ENCODE results near the gene ZNF74.

ZNF74 gene

DNA sequence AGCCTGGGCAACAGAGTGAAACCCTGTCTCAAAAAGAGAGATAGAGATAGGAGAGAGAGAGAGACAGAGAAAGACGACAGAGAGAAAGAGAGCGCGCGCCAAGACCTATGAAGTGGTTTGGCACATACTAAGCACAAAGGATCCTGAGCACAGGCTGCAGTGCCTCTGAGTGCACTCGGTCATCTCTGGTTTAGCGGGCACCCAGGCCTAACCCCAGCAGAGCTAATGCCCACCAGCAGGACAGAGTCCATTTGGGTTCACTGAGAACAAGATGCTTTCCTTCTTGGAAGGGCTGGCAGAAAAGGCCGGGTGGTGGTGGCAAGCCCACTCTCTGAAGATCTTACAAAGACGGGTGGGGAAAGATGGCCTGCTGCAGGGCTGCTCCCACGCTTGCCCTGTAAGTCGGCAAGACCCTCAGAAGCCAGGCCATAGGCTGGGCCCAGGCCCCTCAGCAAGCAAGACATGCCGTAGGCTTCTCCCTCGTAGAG is 40.4 kb downstream of the ZNF74 start:
- no peak for DNase-seq

DNA sequence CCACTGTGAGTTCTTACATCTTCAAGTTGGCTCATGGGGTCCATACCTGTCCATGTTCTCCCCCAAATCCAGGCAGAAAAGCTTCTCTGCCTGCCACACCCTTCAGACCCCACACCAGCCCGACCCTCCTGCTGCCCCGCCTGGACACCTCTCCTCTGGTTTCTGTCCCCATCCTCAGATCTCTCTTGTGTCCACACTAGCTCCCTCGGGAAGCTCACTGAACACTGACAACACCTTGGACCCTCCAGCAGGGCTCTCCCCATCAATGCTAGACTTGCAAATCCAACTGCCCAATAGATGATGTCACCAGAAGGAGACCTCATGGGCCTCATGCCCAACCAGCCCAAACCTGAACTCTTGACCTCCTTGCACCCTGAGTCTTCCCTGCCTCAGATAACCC is 40.8 kb downstream of the ZNF74 start:
- DNase-seq = no peak

DNA sequence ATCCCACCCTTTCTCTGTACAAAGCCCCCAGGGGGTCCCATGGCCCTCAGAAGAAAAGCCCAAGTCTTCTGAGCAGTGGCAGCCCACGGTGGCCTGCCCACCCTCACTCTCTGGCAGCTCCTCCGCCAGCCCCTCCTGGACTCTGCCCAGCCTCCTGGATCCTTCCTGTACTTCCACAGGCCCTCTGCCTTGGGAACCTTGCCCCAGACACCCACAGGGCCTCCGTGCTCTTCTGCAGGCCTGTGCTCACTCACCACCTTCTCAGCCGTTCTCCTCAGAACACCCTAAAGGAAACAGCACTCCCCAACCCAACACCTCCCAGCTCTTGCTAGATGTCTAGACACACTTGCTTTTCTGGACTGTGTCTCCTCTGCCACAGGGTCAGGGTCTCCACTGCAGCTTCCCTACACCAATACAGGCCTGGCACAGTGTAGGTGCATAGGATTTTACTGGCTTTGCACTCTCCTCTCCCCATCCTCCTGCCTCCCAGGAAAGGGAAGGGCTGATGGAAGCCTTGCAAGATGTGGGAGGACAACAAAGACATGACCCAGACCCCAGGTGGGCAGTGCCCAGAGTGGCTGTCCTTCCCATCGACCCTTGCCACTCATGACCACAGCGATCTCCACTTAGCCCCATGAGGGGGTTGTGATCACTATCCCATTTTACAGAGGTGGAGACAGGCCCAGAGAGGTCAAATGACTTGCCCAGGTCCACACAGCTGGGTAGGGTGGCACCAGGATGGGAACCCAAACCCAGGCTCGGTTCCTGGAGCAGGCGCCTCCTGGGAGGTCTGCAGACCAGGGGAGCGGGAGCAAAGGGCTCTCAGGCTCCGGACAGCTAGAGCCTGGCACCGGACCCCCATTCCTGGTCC is 41.7 kb downstream of the ZNF74 start:
- no peak for DNase-seq

DNA sequence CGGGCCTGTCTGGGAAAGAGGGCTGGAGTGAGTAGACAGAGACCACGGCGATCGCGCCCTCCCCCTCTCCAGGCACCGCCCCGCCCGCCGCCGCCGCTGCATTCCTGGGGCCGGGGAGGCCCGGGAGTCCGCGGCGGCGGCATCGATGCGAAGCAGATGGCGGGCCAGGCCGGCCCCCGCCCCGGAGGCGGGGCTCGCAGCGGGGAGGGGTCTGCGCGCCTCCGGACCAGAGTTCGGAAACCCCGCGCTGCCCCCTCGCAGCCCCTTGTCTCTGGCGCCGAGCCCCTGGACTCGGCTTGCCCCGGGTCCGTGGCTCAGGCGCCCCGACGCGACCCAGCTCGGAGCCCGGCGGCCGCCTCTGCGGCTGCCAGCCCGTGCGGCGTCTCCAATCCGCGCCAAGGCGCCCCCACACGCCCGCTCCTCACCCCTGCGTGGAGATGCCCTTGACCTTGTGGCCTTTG is 42.4 kb downstream of the ZNF74 start:
- DNase-seq = peak; percentile 73

DNA sequence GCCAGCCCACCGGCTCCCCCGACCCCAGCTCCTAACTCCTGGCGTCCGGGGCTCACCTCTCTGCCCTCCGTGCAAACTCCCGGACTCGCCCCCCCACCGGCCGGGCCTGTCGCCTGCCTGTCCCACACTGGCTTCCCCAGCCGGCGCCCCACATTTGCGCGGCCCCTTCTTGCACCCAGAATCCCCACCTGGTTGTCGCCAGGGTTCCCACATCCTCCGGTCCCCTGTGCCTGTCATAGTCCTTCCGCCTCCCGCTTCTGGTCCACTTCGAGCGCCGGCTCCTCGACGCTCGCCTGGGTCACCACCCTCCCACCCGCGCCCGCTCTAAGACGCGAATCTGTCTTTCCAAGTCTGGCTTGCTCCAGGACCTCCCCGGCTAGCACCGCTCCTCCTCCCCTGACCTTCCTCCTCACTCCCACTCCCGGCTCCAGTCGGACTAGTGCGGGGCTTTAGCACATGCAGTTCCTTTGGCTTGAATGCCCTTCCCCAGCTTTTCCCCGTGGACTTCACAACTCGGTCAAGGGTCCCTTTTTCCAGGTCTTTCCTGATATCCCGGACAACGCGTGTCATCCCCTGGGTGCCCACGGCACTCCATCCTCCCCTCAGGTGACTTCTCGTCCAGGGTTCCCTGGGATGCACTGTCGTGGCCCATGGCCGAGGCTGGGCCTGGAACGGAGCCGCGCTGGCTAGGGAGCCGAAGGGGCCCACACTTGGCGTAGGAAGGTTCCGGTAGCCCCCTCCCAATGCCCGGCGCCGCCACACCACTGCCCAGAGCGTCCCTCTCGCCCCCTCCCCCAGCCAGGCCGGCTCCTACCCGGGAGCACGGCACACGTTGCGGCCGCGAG is 43.0 kb downstream of the ZNF74 start:
- no peak for DNase-seq

DNA sequence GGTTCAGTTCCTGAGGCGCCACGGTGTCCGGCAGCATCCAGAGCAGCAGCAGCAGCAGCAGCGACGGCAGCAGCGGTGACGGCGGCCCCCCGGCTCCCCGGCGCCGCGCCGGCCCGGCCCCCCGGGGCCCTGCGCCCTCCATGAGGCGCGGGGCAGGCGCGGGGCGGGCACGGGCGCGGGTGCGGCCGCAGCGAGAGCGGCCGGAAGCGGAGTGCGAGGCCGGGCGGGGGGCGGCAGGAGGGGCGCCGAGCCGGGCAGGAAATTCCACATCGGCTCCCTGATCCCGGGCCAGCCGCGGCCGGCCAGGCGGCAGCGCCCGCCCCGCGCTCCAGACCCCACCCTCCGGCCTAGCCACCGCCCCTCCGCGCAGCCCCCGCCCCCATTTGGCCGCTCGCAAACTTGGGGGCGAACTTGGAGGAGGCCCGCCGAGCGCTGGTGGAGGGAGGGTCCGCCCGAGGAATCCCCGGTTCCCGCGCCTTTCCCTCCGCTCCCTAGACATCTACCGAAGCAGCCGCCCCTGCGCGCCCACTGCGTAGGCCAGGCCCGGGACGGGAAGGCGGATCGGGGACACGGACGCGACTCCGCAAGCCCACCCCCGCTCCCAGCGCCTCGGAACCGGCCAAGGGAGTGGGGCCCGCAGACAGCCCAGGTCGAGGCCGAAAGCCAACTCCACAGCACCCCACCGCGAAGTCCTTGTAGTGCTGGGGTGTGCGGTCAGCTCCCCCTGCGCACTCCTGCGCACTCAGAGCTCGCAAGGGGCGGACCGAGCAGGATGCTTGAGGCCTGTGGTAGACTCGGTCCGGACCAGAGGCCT is 43.9 kb downstream of the ZNF74 start, which contains the start of gene SCARF2:
Gene SCARF2 (minus strand): TSS at position 213 of the 814 bp plus-strand sequence. CDS start 71 bp downstream, at position 142.
- DNase-seq = peak; percentile 81

DNA sequence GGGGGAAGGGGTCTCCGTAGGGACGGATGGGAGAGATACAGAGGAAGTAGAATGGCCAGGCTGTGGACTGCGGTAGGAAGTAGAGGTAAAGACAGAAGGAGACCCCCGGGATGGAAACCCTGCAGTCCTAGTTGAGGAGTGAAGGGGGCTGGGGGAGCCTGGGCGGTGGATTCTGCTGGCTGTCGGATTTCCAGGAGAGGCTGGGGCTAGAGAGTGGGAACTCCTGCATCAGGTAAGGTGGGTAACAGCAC is 44.4 kb downstream of the ZNF74 start:
- DNase-seq = no peak

DNA sequence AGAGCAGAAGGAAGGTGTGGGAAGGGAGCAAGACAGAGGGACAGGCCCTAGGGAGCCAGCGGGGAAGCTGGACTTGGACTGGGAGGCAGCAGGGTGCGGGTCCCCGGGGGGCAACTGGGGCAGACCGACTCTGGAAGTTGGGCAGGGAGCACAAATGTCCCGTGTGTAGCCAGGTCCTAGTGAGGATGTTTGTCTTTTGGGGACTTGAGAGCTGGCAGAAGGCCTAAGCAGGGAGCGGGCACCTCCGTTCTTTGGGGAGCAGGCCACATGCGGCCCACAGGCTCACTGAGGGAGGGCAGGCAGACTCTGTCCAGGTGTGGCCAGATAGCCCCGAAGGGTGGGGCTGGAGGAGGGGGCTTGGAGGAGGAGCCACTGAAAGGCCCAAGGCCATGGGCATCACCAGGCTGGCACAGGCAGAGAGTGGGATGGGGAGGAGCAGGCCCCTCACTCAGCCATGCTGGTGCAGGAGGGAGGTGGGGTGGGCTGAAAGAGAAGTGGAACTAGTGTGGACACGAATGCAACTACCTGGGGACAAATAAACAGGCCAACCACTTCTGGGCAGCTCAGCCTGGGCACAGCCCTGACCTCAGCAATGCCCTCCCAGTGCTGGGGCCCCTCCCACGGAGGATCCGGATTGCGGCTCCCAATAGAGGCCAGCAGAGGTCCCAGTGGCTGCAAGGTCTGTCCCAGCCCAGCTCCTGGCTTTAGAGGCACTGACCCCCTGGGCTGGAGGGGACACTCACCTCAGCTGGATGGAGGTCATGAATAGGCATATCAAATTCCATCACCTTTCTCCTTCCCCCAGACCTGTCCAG is 44.9 kb downstream of the ZNF74 start:
- DNase-seq = peak; percentile 78

DNA sequence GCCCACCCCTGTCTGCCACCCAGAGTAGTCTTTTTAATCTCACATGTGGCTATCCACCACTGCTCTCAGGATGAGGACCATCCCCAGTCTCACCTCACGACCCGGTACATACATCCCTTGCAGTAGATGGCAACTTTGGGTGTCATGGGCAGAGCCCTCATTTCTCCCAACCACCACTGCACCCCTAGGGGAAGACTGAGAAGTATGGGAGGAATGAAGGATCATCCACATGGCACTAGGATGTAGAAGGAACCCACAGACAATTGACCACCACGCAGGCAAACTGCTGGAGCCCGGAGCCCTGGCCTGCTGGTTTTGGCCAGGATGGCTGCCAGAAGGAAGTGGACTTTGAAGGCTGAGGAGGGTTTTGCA is 45.6 kb downstream of the ZNF74 start:
- DNase-seq = peak; percentile 50

DNA sequence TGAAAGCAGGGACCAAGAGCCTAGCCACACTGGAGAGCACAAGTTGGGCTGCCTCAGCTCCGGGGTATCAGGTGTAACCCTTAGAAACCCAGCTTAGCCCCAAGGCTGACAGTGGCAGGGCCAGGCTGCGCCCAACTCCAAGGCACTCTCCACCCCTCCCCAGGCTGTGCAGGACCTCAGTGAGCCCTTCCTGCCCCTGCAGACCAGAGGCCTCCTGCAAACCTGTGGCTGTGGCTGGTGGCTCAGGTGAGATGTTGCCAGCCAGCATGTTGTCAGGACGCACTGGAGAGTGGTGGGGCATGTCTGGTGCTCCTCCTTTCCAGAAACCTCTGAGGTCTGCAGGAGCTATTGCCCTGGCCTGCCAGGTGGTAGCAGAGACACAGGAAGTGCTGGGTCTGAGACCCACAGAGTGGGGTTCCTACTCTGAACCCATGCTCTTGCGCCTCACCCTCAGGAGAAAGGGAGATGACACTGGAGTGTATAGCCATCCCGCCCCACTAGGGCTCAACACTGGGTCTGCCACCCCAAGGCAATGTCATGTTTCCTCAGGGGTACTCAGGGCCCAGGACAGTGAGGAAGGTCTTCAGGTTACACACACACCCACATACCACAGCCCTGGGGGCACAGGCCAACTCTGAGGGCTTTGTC is 46.1 kb downstream of the ZNF74 start:
- peak; percentile 45 for DNase-seq

DNA sequence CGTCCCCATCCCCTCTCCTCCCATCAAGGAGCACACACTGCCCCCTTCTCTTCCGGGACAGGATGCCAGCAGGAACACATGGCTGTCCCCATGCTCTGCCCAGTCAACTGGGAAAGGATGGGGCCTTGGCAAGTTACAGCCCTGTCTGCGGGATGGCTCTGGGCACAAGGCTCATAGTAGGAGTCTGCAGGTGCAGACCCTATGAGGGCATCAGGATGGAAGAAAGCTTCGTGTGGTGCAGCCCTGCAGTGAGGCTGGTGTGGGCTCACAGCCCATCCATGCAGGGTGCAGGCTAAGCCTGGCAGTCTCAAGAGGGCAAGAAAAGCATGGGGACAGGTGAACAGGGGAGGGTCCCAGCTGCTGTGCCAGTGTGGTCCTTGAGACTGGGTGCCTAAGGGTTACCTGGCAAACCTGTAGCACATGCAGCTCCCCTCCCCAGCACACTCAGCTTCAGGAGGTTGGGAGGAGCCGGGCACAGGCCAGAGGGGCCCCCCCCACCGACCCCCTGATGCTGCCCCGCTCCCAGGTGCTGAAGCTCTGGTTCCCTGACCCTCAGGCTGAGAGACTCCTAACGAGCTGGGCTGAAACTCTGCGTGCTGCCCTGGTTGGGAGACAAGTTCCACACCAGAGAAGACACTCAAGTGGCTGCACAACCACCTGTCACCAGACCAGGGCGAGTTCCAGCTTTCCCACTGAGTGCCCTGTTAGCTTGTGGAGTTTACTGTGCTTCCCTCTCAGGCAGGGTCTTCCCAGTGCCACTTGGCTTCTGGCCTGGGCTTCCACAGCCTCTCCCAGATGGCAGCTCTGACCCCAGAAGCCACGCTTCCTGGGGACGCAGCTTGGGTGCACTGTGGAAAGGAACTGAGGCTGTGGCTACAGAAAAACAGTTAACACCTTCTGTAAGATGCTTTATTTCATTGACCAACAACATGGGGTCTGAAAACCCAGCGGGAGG is 47.0 kb downstream of the ZNF74 start:
- peak; percentile 30 for DNase-seq

DNA sequence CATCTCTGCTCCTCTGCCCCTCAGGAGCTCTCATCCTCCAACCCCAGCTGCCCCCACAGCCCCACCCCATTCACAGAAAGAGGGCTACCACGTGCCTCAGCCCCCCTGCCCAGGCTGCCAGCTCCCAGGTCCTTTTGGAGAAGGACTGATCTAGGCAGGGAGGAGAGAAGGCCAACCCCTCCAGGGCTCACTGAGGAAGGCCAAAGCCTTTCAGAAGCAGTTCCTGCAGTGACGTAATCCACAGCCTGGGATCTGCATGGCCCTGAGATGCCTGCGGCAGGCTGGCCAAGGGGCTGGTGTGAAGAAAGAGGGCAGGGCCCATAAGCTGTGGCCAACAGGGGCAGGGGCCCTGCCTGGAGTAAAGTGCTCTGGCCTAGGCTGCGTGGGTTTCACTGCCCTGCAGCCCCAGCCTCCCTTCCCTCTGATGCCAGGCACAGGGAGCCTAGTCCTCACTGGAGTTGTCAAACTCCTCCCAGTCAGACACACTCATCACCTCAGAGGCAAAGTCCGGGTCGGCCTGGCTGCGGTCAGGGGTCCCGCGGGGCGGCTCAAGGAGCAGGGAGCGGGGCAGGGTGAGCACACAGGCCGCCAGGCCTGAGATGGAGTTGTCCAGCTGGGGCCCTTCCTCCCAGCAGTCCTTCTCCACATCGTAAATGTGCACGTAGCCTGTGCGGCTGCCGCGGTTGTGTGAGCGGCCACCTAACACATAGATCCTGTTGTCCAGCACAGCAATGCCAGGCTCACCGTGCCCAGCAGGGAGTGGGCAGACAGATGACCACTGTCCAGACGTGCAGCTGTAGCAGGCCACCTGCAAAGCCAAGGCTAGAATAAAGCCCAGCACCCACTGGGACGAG is 47.9 kb downstream of the ZNF74 start:
- no peak for DNase-seq

DNA sequence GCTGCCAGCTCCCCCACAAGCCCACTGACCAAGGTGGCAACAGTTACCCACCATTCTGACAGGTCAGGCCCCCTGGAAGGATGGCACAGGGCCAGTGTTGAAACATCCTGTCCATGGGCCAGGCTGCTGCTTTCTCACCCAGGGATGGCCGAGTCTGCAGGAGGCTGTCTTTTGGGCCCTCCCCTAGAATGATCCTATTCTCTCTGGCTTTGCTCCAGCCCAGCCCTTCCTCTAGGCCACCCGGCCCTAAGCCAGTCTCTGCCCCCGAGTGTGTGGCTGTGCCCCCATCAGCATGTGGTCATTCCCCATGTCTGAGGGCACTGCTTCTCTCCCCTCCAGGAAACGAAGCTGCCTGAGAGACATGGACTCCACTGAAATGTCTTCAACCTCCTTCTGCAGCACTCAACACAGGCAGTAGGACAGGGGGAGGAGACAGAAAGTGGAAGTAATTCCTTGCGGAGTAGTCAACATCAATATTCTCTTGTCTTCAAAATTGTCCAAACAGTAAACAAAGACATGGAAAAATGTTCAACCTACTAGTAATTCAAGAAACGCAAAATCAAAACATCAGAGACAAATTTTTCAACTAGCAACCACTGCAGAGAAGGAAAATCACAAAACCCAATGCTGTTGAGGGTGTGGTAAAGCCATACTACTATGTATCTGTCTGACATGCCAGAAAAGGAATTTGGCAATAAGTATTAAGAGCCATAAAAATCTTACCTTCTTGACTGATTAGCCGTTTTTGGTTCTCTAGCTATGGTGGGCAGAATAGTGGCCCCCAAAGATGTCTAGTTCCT is 48.7 kb downstream of the ZNF74 start:
- no peak for DNase-seq

DNA sequence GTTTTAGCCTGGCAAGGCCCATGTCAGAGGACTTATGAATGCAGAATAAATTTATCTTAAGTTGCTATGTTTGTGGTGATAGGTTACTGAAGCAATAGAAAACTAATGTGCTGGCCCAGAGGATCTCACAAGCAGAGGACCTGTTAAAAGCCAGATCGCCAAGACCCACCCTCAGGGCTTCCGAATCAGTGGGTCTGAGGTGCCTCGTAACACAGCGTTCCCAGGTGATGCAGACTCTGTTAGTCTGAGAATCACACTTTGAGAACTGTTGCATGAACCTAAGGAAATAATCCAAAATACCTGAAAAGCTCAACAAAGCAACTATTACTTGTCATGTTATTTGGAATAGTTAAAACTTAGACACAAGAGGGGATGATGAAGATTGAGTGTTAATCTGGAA is 50.4 kb downstream of the ZNF74 start:
- DNase-seq = no peak

DNA sequence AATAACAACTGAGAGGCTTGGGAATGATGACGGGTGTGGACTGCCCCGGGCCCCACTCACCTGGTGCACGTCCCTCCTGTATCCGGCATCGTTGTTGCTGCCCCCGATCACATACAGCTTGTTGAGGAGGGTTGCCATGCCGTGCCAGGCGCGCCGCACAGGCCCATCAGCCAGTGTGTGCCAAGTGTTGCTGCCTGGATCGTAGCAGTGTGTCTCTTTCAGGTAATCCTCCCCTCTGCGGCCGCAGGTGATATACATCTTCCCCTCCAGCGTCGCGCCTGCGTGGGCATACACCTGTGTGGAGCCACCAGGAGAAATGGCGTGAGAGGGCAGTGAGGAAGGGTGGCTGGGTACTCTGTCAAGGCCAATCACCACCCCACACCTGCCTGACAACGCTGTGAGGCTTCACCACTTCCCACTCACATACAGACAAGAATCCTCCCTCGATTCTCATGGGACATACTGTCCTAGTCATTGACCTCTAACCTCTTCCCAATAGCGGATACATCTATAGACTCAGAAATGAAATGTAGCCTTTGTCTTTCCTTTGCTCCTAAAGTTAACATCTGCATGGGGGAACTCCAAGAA is 52.5 kb downstream of the ZNF74 start:
- DNase-seq = no peak

DNA sequence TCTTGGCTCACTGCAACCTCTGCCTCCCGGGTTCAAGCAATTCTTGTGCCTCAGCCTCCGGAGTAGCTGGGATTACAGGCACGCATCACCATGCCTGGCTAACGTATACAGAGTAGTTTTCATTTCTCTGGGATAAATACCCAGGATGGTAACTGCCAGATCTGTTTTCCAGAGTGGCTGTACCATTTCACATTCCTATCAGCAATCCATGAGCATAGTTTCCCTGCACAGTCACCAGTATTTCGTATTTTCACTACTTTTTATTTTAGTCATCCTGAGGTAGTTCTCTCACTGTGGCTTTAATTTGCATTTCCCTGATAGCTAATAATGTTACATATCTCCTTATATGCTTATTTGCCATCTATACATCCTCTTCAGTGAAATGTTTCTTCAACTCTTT is 54.7 kb downstream of the ZNF74 start:
- no peak for DNase-seq

DNA sequence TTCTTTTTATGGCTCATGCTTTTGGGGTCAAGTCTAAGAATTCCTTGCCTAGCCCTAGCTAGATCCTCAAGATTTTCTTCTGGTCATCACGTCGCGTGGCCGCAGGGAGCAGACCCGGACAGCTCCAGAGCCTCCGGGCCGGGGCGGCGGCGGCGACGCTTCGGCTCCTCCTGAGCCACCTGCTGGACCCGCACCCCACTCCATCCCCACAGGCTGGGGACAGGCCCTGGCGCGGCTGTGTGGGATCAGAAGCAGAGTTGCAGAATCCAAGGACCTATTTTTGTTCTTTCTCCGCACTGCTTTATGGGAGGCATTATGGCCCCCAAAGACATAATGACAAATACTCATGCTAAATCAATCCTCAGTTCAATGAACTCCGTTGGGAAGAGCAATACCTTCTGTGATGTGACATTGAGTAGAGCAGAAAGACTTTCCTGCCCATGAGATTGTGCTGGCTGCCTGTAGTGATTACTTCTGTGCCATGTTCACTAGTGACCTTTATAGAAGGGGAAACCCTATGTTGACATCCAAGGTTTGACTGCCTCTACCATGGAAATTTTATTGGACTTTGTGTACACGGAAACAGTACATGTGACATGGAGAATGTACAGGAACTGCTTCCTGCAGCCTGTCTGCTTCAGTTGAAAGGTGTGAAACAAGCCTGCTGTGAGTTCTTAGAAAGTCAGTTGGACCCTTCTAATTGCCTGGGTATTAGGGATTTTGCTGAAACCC is 56.0 kb downstream of the ZNF74 start:
- no peak for DNase-seq

DNA sequence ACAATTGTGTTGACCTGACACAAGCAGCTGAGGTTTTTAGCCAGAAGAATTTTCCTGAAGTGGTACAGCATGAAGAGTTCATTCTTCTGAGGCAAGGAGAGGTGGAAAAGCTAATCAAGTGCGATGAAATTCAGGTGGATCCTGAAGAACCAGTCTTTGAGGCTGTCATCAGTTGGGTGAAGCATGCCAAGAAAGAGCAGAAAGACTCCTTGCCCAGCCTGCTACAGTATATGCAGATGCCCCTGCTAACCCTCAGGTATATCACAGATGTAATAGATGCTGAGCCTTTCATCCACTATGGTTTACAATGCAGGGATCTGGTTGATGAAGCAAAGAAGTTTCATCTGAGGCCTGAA is 56.6 kb downstream of the ZNF74 start:
- DNase-seq = no peak

All from islet precursor cell (in vitro differentiated cells).